GM12878 (cell line): ENCODE data around the gene ABCD4. TPM values are rescaled to one million over a fixed set of nuclear protein-coding genes. Genes with fewer than 3 reads are reported as not detected.

Source experiments
- ATAC-seq: fragments of 200-7000 bp; cut with Tn5 transposase; 3 replicates; pipeline ENCODE4 v1.9.1; 2020; ENCODE audit warnings: mild to moderate bottlenecking, moderate library complexity
- BruUV-seq: library from RNA; stranded (reverse); fragments of 400-500 nt; replicated peaks from 2 replicates; lab custom pipeline; 2021; lab: Mats Ljungman, UMichigan
- CTCF ChIA-PET: fragments of 300-600 bp; sonication (Branson Sonifier 250); formaldehyde crosslinking; extraction: SDS; loops from one replicate; lab custom pipeline; 2021; ENCODE audit warnings: inconsistent platforms; lab: Yijun Ruan, JAX
- POLR2A ChIA-PET: fragments of 350-600 bp; formaldehyde crosslinking; extraction: SDS; loops from one replicate; lab custom pipeline; 2021; ENCODE audit warnings: inconsistent platforms; lab: Charles Lee
- RAD21 ChIA-PET: fragments of 300-600 bp; sonication (Branson Sonifier 250); formaldehyde crosslinking; loops from one replicate; lab custom pipeline; 2023; ENCODE audit warnings: antibody characterized with exemption; ENCODE audit not compliant: unreplicated experiment; lab: Charles Lee
- SMC1A ChIA-PET: fragments of 300-600 bp; sonication (Branson Sonifier 250); formaldehyde crosslinking; loops from one replicate; lab custom pipeline; 2023; ENCODE audit not compliant: unreplicated experiment, uncharacterized antibody; lab: Charles Lee
- DNase-seq: peaks from one replicate; pipeline ENCODE4 v3.0.0-alpha.2; 2011; ENCODE audit warnings: low read depth, low spot score
- FAIRE-seq: peaks from 3 replicates; lab custom pipeline; 2011; peaks lifted over from hg19 to GRCh38; lab: Jason Lieb, UNC
- H2AFZ ChIP-seq: 2 replicates; pipeline ENCODE4 v1.6.0; 2011; ENCODE audit warnings: low read depth, low read length, control low read depth; ENCODE audit not compliant: control insufficient read depth
- H3K27ac ChIP-seq: 2 replicates; pipeline ENCODE4 v1.5.1; 2011; ENCODE audit warnings: control low read depth; ENCODE audit not compliant: control insufficient read depth, insufficient read depth
- H3K27me3 ChIP-seq, 2 experiments: replicated peaks in 1 of 2; 2 replicates each; pipeline versions ENCODE4 v1.6.0 to v1.6.1; 2011; ENCODE audit warnings: low read length in 1 of 2; ENCODE audit not compliant: control insufficient read depth in 2 of 2, insufficient read depth in 2 of 2
- H3K36me3 ChIP-seq, 2 experiments: 2 replicates each; pipeline ENCODE4 v1.5.1; 2011; ENCODE audit warnings: low read length in 1 of 2; ENCODE audit not compliant: control insufficient read depth in 2 of 2, insufficient read depth in 2 of 2
- H3K4me1 ChIP-seq: 2 replicates; pipeline ENCODE4 v1.6.1; 2011; ENCODE audit warnings: mild to moderate bottlenecking, low read length, moderate library complexity, mixed read lengths; ENCODE audit not compliant: control insufficient read depth, insufficient read depth
- H3K4me2 ChIP-seq: 2 replicates; pipeline ENCODE4 v1.6.0; 2011; ENCODE audit warnings: control low read depth; ENCODE audit not compliant: control insufficient read depth, insufficient read depth
- H3K4me3 ChIP-seq: fragments of 200-600 bp; sonication (generic); 2 replicates; pipeline ENCODE4 v1.5.1; 2016
- H3K79me2 ChIP-seq: 2 replicates; pipeline ENCODE4 v1.6.0; 2011; ENCODE audit warnings: low read length; ENCODE audit not compliant: control insufficient read depth, insufficient read depth
- H3K9ac ChIP-seq: 2 replicates; pipeline ENCODE4 v1.8.0; 2011; ENCODE audit warnings: low read length, control low read depth, mixed read lengths; ENCODE audit not compliant: control insufficient read depth, insufficient read depth
- H3K9me3 ChIP-seq: replicated peaks from 3 replicates; pipeline ENCODE4 v1.5.1; 2011; ENCODE audit warnings: mild to moderate bottlenecking, low read length; ENCODE audit not compliant: control insufficient read depth, insufficient read depth
- H4K20me1 ChIP-seq: 2 replicates; pipeline ENCODE4 v1.6.0; 2011; ENCODE audit not compliant: control insufficient read depth, insufficient read depth
- ATF2 ChIP-seq: IDR thresholded peaks from 2 replicates; pipeline ENCODE4 v1.6.1; 2012; ENCODE audit warnings: low read length, inconsistent platforms
- CBX3 ChIP-seq: fragments of 200-600 bp; sonication (generic); IDR thresholded peaks from 2 replicates; pipeline ENCODE4 v1.6.1; 2016; ENCODE audit warnings: low read depth, borderline replicate concordance
- CHD1 ChIP-seq: IDR thresholded peaks from 2 replicates; pipeline ENCODE4 v1.6.1; 2012; ENCODE audit warnings: low read depth, low read length, improper control_type of control experiment
- EED ChIP-seq: sonication (generic); IDR thresholded peaks from 2 replicates; pipeline ENCODE4 v1.6.1; 2016; ENCODE audit warnings: antibody characterized with exemption, low read depth
- EP300 ChIP-seq, 2 experiments: fragments of 150-350 bp in 1 of 2; IDR thresholded peaks; 2 replicates each; pipeline ENCODE4 v1.6.1; 2011 to 2012; ENCODE audit warnings: low read depth in 2 of 2, low read length in 2 of 2, borderline replicate concordance in 1 of 2, improper control_type of control experiment in 1 of 2, inconsistent platforms in 1 of 2; ENCODE audit not compliant: control insufficient read depth in 1 of 2
- HCFC1 ChIP-seq: fragments of 150-350 bp; IDR thresholded peaks from 2 replicates; pipeline ENCODE4 v1.6.1; 2014; ENCODE audit warnings: low read length
- HDGF ChIP-seq: fragments of 450-650 bp; IDR thresholded peaks from 2 replicates; pipeline ENCODE4 v1.6.1; 2016; ENCODE audit warnings: antibody characterized with exemption
- KLF5 ChIP-seq: fragments of 450-650 bp; IDR thresholded peaks from 2 replicates; pipeline ENCODE4 v1.6.1; 2014; ENCODE audit warnings: mild to moderate bottlenecking; ENCODE audit not compliant: partially characterized antibody
- SP1 ChIP-seq: IDR thresholded peaks from one replicate; pipeline ENCODE4 v1.6.1; 2011; ENCODE audit warnings: low read depth, low read length
- SREBF2 ChIP-seq: IDR thresholded peaks from 2 replicates; pipeline ENCODE4 v1.6.1; 2012; ENCODE audit warnings: mild to moderate bottlenecking, low read length
- SUPT20H ChIP-seq: IDR thresholded peaks from 2 replicates; pipeline ENCODE4 v1.6.1; 2011; ENCODE audit warnings: low read depth, mild to moderate bottlenecking, low read length, moderate library complexity, borderline replicate concordance; ENCODE audit not compliant: control insufficient read depth
- USF2 ChIP-seq: IDR thresholded peaks from 2 replicates; pipeline ENCODE4 v1.6.1; 2011; ENCODE audit warnings: low read depth, low read length, improper control_type of control experiment, borderline replicate concordance
- ZNF274 ChIP-seq: IDR thresholded peaks from one replicate; pipeline ENCODE4 v1.8.0; 2011; ENCODE audit not compliant: insufficient read length, insufficient read depth
- ZNF384 ChIP-seq: IDR thresholded peaks from 2 replicates; pipeline ENCODE4 v1.6.1; 2012; ENCODE audit warnings: low read depth, mild to moderate bottlenecking, low read length, improper control_type of control experiment, borderline replicate concordance
- WGBS: methylation state at CpG from one replicate; pipeline ENCODE4 v1.1.6; 2016; ENCODE audit warnings: low lambda C conversion rate; ENCODE audit not compliant: insufficient replicate concordance, insufficient coverage; ENCODE audit errors: missing lambda C conversion rate; 5-methylcytosine and 5-hydroxymethylcytosine counted together
- in situ Hi-C: fragments of 300-500 bp; cut with MboI; formaldehyde crosslinking; loops from 9 replicates; pipeline ENCODE4 v1.14.3; 2018; ENCODE audit warnings: mixed read lengths
- intact Hi-C: fragments of 100-400 bp; cut with micrococcal nuclease; formaldehyde crosslinking; loops from one replicate; pipeline ENCODE4 v1.14.2; 2022; ENCODE audit not compliant: unreplicated experiment
- polyA plus RNA-seq, 11 experiments: library from polyadenylated mRNA; depleted of rRNA in 4 of 11; unstranded in 6 of 11; stranded (reverse) in 5 of 11; fragments of >200 nt; fragmentation: Nextera tagmentation in 4 of 11; fragmentation: Illumina TruSeq in 1 of 11; extraction: Ambion mirVana in 4 of 11; extraction: Trizol in 1 of 11; gene quantifications; 1 replicate in 1 of 11; 2 replicates in 10 of 11; pipeline versions ENCODE4 v1.2.1 to v1.2.3, GENCODE V29; 2011 to 2016; ENCODE audit warnings: inconsistent platforms in 2 of 11, missing spikeins in 2 of 11, low read depth in 1 of 11
- total RNA-seq, 4 experiments: library from RNA; depleted of rRNA in 3 of 4; stranded (reverse); fragments of >200 nt in 3 of 4; fragmentation: Illumina TruSeq in 1 of 4; extraction: Trizol in 1 of 4; gene quantifications; 2 replicates each; pipeline versions ENCODE4 v1.2.1 to v1.2.3, GENCODE V29; 2013 to 2021
- TF ChIP-seq, protein P1 (sequence below): fragments of 450-650 bp; IDR thresholded peaks from 2 replicates; pipeline ENCODE4 v1.6.1; 2018; ENCODE audit warnings: mild to moderate bottlenecking, low read depth, moderate library complexity; ENCODE audit not compliant: partially characterized antibody
- TF ChIP-seq, protein P2 (sequence below): IDR thresholded peaks from 2 replicates; pipeline ENCODE4 v1.6.1; 2012; ENCODE audit warnings: low read depth, low read length, improper control_type of control experiment

The ABCD4 gene
- total and polyA plus RNA-seq, 10 of the 15 experiments (the other 5 are each of a cell fraction or from before 2014, with no cell fraction given): 5.7 to 29.5 (median 23.4) TPM

GRCh38 chr14:74309125-74310022 lies 6.6 kb upstream of the ABCD4 start:
- Histone ChIP-seq H3K9me3 (no peaks in the 10 kb centered on the region), H3K9ac (no peak overlapping the region), H3K4me2 (no peak overlapping the region), H2AFZ (no peak overlapping the region), H3K79me2 (no peaks in the 10 kb centered on the region), H3K4me3 (no peak overlapping the region), H3K27ac (no peak overlapping the region), H3K4me1 (no peaks in the 10 kb centered on the region), H3K27me3 (no peaks in the 10 kb centered on the region), H3K36me3 (no peaks in the 10 kb centered on the region), H4K20me1 (no peaks in the 10 kb centered on the region)
- no TSS peak for BruUV-seq
- intact Hi-C loops: no loop called here
- TF ChIP-seq ZNF274 (no peak), HDGF (no peak), CHD1 (no peak), SREBF2 (no peak), ATF2 (no peak), CBX3 (no peak), EP300 (IDR thresholded peaks at IDR 0.05; ENCODE audit: borderline replicate concordance in 1 of 2, control insufficient read depth in 1 of 2, low read depth in 2 of 2, low read length in 2 of 2) (no peak), SUPT20H (no peak), SP1 (no peak), KLF5 (no peak), ZNF384 (no peak), HCFC1 (no peak), USF2 (no peak), EED (no peak)
- TF ChIP-seq, protein P1, sequence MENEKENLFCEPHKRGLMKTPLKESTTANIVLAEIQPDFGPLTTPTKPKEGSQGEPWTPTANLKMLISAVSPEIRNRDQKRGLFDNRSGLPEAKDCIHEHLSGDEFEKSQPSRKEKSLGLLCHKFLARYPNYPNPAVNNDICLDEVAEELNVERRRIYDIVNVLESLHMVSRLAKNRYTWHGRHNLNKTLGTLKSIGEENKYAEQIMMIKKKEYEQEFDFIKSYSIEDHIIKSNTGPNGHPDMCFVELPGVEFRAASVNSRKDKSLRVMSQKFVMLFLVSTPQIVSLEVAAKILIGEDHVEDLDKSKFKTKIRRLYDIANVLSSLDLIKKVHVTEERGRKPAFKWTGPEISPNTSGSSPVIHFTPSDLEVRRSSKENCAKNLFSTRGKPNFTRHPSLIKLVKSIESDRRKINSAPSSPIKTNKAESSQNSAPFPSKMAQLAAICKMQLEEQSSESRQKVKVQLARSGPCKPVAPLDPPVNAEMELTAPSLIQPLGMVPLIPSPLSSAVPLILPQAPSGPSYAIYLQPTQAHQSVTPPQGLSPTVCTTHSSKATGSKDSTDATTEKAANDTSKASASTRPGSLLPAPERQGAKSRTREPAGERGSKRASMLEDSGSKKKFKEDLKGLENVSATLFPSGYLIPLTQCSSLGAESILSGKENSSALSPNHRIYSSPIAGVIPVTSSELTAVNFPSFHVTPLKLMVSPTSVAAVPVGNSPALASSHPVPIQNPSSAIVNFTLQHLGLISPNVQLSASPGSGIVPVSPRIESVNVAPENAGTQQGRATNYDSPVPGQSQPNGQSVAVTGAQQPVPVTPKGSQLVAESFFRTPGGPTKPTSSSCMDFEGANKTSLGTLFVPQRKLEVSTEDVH: no peak
- TF ChIP-seq, protein P2, sequence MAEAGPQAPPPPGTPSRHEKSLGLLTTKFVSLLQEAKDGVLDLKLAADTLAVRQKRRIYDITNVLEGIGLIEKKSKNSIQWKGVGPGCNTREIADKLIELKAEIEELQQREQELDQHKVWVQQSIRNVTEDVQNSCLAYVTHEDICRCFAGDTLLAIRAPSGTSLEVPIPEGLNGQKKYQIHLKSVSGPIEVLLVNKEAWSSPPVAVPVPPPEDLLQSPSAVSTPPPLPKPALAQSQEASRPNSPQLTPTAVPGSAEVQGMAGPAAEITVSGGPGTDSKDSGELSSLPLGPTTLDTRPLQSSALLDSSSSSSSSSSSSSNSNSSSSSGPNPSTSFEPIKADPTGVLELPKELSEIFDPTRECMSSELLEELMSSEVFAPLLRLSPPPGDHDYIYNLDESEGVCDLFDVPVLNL: no peak
- DNase-seq (no peak), FAIRE-seq (no peak), ATAC-seq (no peak)
- ChIA-PET POLR2A (no interaction called here), CTCF (interaction anchor here (0.8 to 1.7 kb wide), 2 partner anchors 16 to 92 kb away, joined by 3 to 8 read pairs; no protein-coding TSS in a partner anchor), SMC1A (interaction anchor here (0.6 kb wide), 1 partner anchor 377 kb away, joined by 3 read pairs; no protein-coding TSS in a partner anchor), RAD21 (interaction anchor here (0.5 kb wide), 1 partner anchor 206 kb away, joined by 3 read pairs; no protein-coding TSS in a partner anchor)
- in situ Hi-C loops: no loop called here
- WGBS: 55% methylated on average over 8 of the region's 8 CpGs
